Measurements from ENCODE around the gene TAS2R38. TPM values are rescaled to one million over a fixed set of nuclear protein-coding genes. Genes with fewer than 3 reads are reported as not detected.
"Not testable (repeated sequence)": the region's sequence is repeated elsewhere in the genome, so short reads cannot be mapped to it uniquely, and the experiment has no call there.

TAS2R38 gene
- total RNA-seq, 2 donors from 2014 or later, result not detected

GRCh38 chr7:141990011-141990725 lies 16.6 kb upstream of the TAS2R38 start:
- Histone ChIP-seq H3K9ac (ENCODE audit: low read depth in 2 of 2, low read length in 2 of 2) (no peak overlapping the region), H3K4me3 (no peak overlapping the region), H3K9me3 (no peaks in the 10 kb centered on the region), H3K27me3 (no peaks in the 10 kb centered on the region), H3K36me3 (no peaks in the 10 kb centered on the region), H3K27ac (no peak overlapping the region), H3K4me1 (no peaks in the 10 kb centered on the region)
- TF ChIP-seq, protein P1, sequence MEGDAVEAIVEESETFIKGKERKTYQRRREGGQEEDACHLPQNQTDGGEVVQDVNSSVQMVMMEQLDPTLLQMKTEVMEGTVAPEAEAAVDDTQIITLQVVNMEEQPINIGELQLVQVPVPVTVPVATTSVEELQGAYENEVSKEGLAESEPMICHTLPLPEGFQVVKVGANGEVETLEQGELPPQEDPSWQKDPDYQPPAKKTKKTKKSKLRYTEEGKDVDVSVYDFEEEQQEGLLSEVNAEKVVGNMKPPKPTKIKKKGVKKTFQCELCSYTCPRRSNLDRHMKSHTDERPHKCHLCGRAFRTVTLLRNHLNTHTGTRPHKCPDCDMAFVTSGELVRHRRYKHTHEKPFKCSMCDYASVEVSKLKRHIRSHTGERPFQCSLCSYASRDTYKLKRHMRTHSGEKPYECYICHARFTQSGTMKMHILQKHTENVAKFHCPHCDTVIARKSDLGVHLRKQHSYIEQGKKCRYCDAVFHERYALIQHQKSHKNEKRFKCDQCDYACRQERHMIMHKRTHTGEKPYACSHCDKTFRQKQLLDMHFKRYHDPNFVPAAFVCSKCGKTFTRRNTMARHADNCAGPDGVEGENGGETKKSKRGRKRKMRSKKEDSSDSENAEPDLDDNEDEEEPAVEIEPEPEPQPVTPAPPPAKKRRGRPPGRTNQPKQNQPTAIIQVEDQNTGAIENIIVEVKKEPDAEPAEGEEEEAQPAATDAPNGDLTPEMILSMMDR (IDR thresholded peaks at IDR 0.05), result no peak
- intact Hi-C loops (cut with DNase I), result no loop called here
- no peak for DNase-seq

- intact Hi-C loops (cut with DNase I); H3K4me3 ChIP-seq; H3K4me1 ChIP-seq; H3K27me3 ChIP-seq; H3K27ac ChIP-seq; H3K36me3 ChIP-seq; H3K9ac ChIP-seq (ENCODE audit: low read depth in 2 of 2, low read length in 2 of 2); H3K9me3 ChIP-seq: not testable (repeated sequence)
- DNase-seq, result peak; percentile 32
Observed at GRCh38 chr7:141987803-141988202, 14.2 kb upstream of the TAS2R38 start.

- no peak overlapping the region for H3K27ac ChIP-seq
Observed at GRCh38 chr7:141986923-141987322, 13.3 kb upstream of the TAS2R38 start.

GRCh38 chr7:141985926-141986325 lies 12.4 kb upstream of the TAS2R38 start:
- H3K27ac ChIP-seq; H3K27me3 ChIP-seq; DNase-seq; H3K4me3 ChIP-seq; intact Hi-C loops (cut with DNase I); H3K9me3 ChIP-seq; H3K4me1 ChIP-seq; H3K9ac ChIP-seq (ENCODE audit: low read depth in 2 of 2, low read length in 2 of 2); H3K36me3 ChIP-seq: not testable (repeated sequence)

More at GRCh38 chr7:141986923-141987322, 13.3 kb upstream of the TAS2R38 start:
- DNase-seq, result no peak
- intact Hi-C loops (cut with DNase I), result no loop called here
- H3K27me3 ChIP-seq, result no peaks in the 10 kb centered on the region
- TF ChIP-seq, protein P1 (IDR thresholded peaks at IDR 0.05), result no peak
- H3K9me3 ChIP-seq, result no peaks in the 10 kb centered on the region
- H3K4me3 ChIP-seq, result no peak overlapping the region
- H3K4me1 ChIP-seq, result no peaks in the 10 kb centered on the region
- H3K36me3 ChIP-seq, result no peaks in the 10 kb centered on the region
- H3K9ac ChIP-seq (ENCODE audit: low read depth in 2 of 2, low read length in 2 of 2), result no peak overlapping the region

DNA sequence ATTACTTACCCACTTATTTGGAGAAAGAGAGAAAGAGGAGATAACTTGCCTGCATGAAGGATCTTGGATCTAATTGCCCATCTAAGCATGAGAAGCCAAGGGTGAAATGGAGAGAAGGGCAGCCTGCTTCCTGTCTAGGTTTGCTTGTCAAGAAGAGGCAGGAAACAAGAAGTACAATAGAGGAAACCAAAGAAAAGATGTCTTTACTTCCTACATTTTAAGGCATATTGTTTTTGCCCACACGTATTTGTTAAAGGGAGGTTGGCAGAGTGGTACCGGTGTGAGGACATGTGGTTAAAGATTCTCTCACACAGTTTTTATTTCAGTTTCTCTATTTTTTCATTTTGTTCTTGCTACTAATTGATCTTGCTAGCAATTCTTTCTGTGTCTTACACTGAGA lies 6.0 kb upstream of the TAS2R38 start:
- Histone ChIP-seq H3K27ac (no peak overlapping the region), H3K4me3 (no peak overlapping the region), H3K9me3 (no peaks in the 10 kb centered on the region), H3K4me1 (no peaks in the 10 kb centered on the region), H3K9ac (ENCODE audit: low read depth in 2 of 2, low read length in 2 of 2) (no peak overlapping the region), H3K27me3 (no peaks in the 10 kb centered on the region), H3K36me3 (no peaks in the 10 kb centered on the region)
- intact Hi-C loops (cut with DNase I), result loop anchor here (2.0 to 5.0 kb wide), 3 partner anchors 48 to 323 kb away; no protein-coding TSS in a partner anchor
- TF ChIP-seq, protein P1 (IDR thresholded peaks at IDR 0.05), result no peak
- DNase-seq, result no peak

- H3K9ac ChIP-seq (ENCODE audit: low read depth in 2 of 2, low read length in 2 of 2), result no peak overlapping the region
- TF ChIP-seq, protein P1 (IDR thresholded peaks at IDR 0.05), result no peak
- no peak for DNase-seq
- intact Hi-C loops (cut with DNase I), result loop anchor here (2.0 to 5.0 kb wide), 3 partner anchors 49 to 324 kb away; no protein-coding TSS in a partner anchor
- H3K27me3 ChIP-seq, result no peaks in the 10 kb centered on the region
- no peak overlapping the region for H3K4me3 ChIP-seq
- H3K4me1 ChIP-seq, result no peaks in the 10 kb centered on the region
- no peaks in the 10 kb centered on the region for H3K9me3 ChIP-seq
- no peak overlapping the region for H3K27ac ChIP-seq
- H3K36me3 ChIP-seq, result no peaks in the 10 kb centered on the region
Observed at GRCh38 chr7:141978351-141978750, 4.8 kb upstream of the TAS2R38 start.
